HCT116 (cell line): ENCODE data around the gene IGSF21. TPM values are rescaled to one million over a fixed set of nuclear protein-coding genes. Genes with fewer than 3 reads are reported as not detected.

Experiments used
- ATAC-seq: fragments of 200-7000 bp; cut with Tn5 transposase; 2 replicates; pipeline ENCODE4 v1.9.1; 2020; ENCODE audit warnings: mild to moderate bottlenecking, moderate library complexity
- BruUV-seq: library from RNA; stranded (reverse); fragments of 400-500 nt; replicated peaks from 2 replicates; lab custom pipeline; 2021; lab: Mats Ljungman, UMichigan
- CTCF ChIA-PET: fragments of 300-600 bp; sonication (Branson Sonifier 250); formaldehyde crosslinking; loops from one replicate; lab custom pipeline; 2021; ENCODE audit warnings: antibody characterized with exemption; lab: Charles Lee
- POLR2A ChIA-PET: fragments of 300-600, 350-600 bp; sonication (Branson Sonifier 250); formaldehyde crosslinking; loops from one replicate; lab custom pipeline; 2021; ENCODE audit warnings: antibody characterized with exemption; lab: Charles Lee
- RAD21 ChIA-PET, 2 experiments: fragments of 300-600 bp; sonication (Branson Sonifier 250); formaldehyde crosslinking; loops; one replicate each; lab custom pipeline; 2023; ENCODE audit warnings: low total read pairs in 2 of 2; ENCODE audit not compliant: uncharacterized antibody in 2 of 2, unreplicated experiment in 2 of 2, low non-redundant PET in 1 of 2; lab: Charles Lee
- DNase-seq: peaks from one replicate; pipeline ENCODE4 v3.0.0-alpha.2; 2010; ENCODE audit warnings: low read depth, low spot score
- H2AFZ ChIP-seq: fragments of 200-600 bp; shearing (Covaris generic), sonication (generic); 2 replicates; pipeline ENCODE4 v1.6.1; 2017; ENCODE audit warnings: low read depth, mixed run types, mixed read lengths, antibody characterized with exemption, low read length; ENCODE audit not compliant: poor library complexity, severe bottlenecking
- H3K27ac ChIP-seq: 2 replicates; pipeline ENCODE4 v1.5.1; 2012; ENCODE audit warnings: low read depth, low read length
- H3K27me3 ChIP-seq: fragments of 200-600 bp; sonication (generic); 2 replicates; pipeline ENCODE4 v1.6.1; 2016; ENCODE audit warnings: mixed run types, low read length, mixed read lengths; ENCODE audit not compliant: insufficient read depth
- H3K36me3 ChIP-seq, 2 experiments: fragments of 200-500 bp in 1 of 2; fragments of 200-600 bp in 1 of 2; sonication (Bioruptor generic) in 1 of 2; sonication (generic) in 1 of 2; 2 replicates each; pipeline versions ENCODE4 v1.5.1 to v1.6.1; 2014 to 2016; ENCODE audit warnings: low read length in 2 of 2, inconsistent platforms in 1 of 2, mixed read lengths in 1 of 2, mixed run types in 1 of 2; ENCODE audit not compliant: insufficient read depth in 2 of 2, control insufficient read depth in 1 of 2
- H3K4me1 ChIP-seq, 2 experiments: fragments of 200-600 bp in 1 of 2; sonication (generic) in 1 of 2; 2 replicates each; pipeline versions ENCODE4 v1.5.1 to v1.6.1; 2012 to 2017; ENCODE audit warnings: low read length in 2 of 2, inconsistent platforms in 1 of 2, mild to moderate bottlenecking in 1 of 2, mixed read lengths in 1 of 2, mixed run types in 1 of 2, moderate library complexity in 1 of 2; ENCODE audit not compliant: insufficient read depth in 2 of 2, control insufficient read depth in 1 of 2
- H3K4me2 ChIP-seq: fragments of 200-600 bp; sonication (generic); 2 replicates; pipeline ENCODE4 v1.6.1; 2017; ENCODE audit warnings: mixed run types, low read length, mixed read lengths
- H3K4me3 ChIP-seq, 2 experiments: fragments of 200-600 bp in 1 of 2; sonication (generic) in 1 of 2; replicated peaks in 1 of 2; 2 replicates each; pipeline ENCODE4 v1.5.1; 2011 to 2016; ENCODE audit warnings: low read length in 2 of 2, control low read depth in 1 of 2, low read depth in 1 of 2, mild to moderate bottlenecking in 1 of 2, mixed read lengths in 1 of 2, mixed run types in 1 of 2
- H3K79me2 ChIP-seq: fragments of 200-600 bp; sonication (generic); 2 replicates; pipeline ENCODE4 v1.6.1; 2017; ENCODE audit warnings: mild to moderate bottlenecking, mixed run types, low read length, moderate library complexity, mixed read lengths; ENCODE audit not compliant: insufficient read depth
- H3K9ac ChIP-seq: fragments of 200-600 bp; sonication (generic); 2 replicates; pipeline ENCODE4 v1.6.1; 2016; ENCODE audit warnings: low read length, mixed read lengths
- H3K9me2 ChIP-seq: fragments of 200-600 bp; sonication (generic), shearing (Covaris generic); 2 replicates; pipeline ENCODE4 v1.6.1; 2017; ENCODE audit warnings: mixed run types, mild to moderate bottlenecking, moderate library complexity; ENCODE audit not compliant: insufficient read depth
- H3K9me3 ChIP-seq, 2 experiments: fragments of 200-500 bp in 1 of 2; fragments of 200-600 bp in 1 of 2; sonication (Bioruptor generic) in 1 of 2; sonication (generic) in 1 of 2; 2 replicates each; pipeline ENCODE4 v1.6.1; 2014 to 2017; ENCODE audit warnings: low read length in 2 of 2, mixed read lengths in 2 of 2, inconsistent platforms in 1 of 2, low read depth in 1 of 2, mild to moderate bottlenecking in 1 of 2, mixed run types in 1 of 2, moderate library complexity in 1 of 2; ENCODE audit not compliant: control insufficient read depth in 1 of 2, insufficient read depth in 1 of 2
- H4K20me1 ChIP-seq: fragments of 200-600 bp; sonication (generic), shearing (Covaris generic); 2 replicates; pipeline ENCODE4 v1.6.1; 2017; ENCODE audit warnings: mixed run types, mild to moderate bottlenecking, moderate library complexity; ENCODE audit not compliant: insufficient read depth
- ATF3 ChIP-seq: IDR thresholded peaks from 2 replicates; pipeline ENCODE4 v1.6.1; 2012
- POLR2AphosphoS5 ChIP-seq: IDR thresholded peaks from 2 replicates; pipeline ENCODE4 v1.6.1; 2011; ENCODE audit warnings: mild to moderate bottlenecking, low read depth, low read length, moderate library complexity
- SP1 ChIP-seq: IDR thresholded peaks from 2 replicates; pipeline ENCODE4 v1.6.1; 2012; ENCODE audit warnings: low read depth
- YY1 ChIP-seq: IDR thresholded peaks from 2 replicates; pipeline ENCODE4 v1.6.1; 2011; ENCODE audit warnings: low read length, low read depth, moderate library complexity, mild to moderate bottlenecking; ENCODE audit not compliant: insufficient replicate concordance; ENCODE audit errors: extremely low read depth
- ZBTB33 ChIP-seq: IDR thresholded peaks from 2 replicates; pipeline ENCODE4 v1.6.1; 2011; ENCODE audit warnings: mild to moderate bottlenecking, low read length, moderate library complexity; ENCODE audit not compliant: insufficient replicate concordance; ENCODE audit errors: extremely low read depth
- intact Hi-C: fragments of 100-400 bp; cut with micrococcal nuclease; formaldehyde crosslinking; loops from 2 replicates; pipeline ENCODE4 v1.10.0; 2022
- total RNA-seq: library from RNA; stranded (reverse); gene quantifications from one replicate; pipeline ENCODE4 v1.2.1, GENCODE V29; 2021; ENCODE audit not compliant: unreplicated experiment

IGSF21 gene
- total RNA-seq, 1 experiment from 2014 or later: not detected

GRCh38 chr1:18426580-18426979, 319.0 kb downstream of the IGSF21 start:
- RAD21 ChIA-PET: no interaction called here
- intact Hi-C loops: no loop called here
- Histone ChIP-seq H3K4me3 (no peak overlapping the region), H2AFZ (no peak overlapping the region), H3K36me3 (no peaks in the 10 kb centered on the region), H3K27ac (no peak overlapping the region), H3K9me3 (peaks cover 0 to 3% of the 10 kb centered on the region in 2 experiments; a peak in 2 of 4 replicates), H3K4me2 (no peak overlapping the region), H3K4me1 (no peaks in the 10 kb centered on the region), H4K20me1 (no peaks in the 10 kb centered on the region), H3K9me2 (peaks cover 3% of the 10 kb centered on the region; the same call in 1 of the 2 replicates), H3K9ac (no peak overlapping the region), H3K79me2 (no peaks in the 10 kb centered on the region), H3K27me3 (peaks cover 6% of the 10 kb centered on the region; the same call in 1 of the 2 replicates)
- DNase-seq: no peak
- BruUV-seq: no TSS peak
- POLR2A ChIA-PET: no interaction called here
- no peak for TF ChIP-seq YY1
- TF ChIP-seq SP1: no peak
- TF ChIP-seq ATF3: no peak
- TF ChIP-seq POLR2AphosphoS5: no peak
- TF ChIP-seq ZBTB33: no peak
- ATAC-seq: no peak
- CTCF ChIA-PET: no interaction called here
